Measurements from ENCODE around the gene USP5.
"Not testable (repeated sequence)": the region's sequence is repeated elsewhere in the genome, so short reads cannot be mapped to it uniquely, and the experiment has no call there.

Gene USP5

DNA sequence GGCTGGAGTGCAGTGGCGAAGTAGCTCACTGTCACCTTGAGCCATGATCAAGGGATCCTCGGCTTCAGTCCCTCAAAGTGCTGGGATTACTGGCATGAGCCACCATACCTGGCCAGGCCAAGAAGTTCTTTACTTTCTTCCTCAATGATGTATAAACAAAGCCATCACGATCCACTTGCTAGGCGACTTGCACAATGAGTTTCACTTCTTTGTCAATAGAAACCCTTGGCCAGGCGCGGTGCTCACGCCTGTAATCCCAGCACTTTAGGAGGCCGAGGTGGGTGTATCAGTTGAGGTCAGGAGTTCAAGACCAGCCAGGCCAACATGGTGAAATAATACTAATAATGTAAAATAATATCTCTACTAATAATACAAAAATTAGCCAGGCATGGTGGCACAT lies 35.5 kb downstream of the USP5 start:
- TF ChIP-seq, protein P1, sequence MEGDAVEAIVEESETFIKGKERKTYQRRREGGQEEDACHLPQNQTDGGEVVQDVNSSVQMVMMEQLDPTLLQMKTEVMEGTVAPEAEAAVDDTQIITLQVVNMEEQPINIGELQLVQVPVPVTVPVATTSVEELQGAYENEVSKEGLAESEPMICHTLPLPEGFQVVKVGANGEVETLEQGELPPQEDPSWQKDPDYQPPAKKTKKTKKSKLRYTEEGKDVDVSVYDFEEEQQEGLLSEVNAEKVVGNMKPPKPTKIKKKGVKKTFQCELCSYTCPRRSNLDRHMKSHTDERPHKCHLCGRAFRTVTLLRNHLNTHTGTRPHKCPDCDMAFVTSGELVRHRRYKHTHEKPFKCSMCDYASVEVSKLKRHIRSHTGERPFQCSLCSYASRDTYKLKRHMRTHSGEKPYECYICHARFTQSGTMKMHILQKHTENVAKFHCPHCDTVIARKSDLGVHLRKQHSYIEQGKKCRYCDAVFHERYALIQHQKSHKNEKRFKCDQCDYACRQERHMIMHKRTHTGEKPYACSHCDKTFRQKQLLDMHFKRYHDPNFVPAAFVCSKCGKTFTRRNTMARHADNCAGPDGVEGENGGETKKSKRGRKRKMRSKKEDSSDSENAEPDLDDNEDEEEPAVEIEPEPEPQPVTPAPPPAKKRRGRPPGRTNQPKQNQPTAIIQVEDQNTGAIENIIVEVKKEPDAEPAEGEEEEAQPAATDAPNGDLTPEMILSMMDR (IDR thresholded peaks at IDR 0.05; ENCODE audit: low read depth, low read length, missing control alignments) = no peak
- no peak for DNase-seq (ENCODE audit: extremely low read depth, low read depth)
- no peak overlapping the region for H3K4me3 ChIP-seq (replicated peaks; ENCODE audit: low read depth, low read length)

DNA sequence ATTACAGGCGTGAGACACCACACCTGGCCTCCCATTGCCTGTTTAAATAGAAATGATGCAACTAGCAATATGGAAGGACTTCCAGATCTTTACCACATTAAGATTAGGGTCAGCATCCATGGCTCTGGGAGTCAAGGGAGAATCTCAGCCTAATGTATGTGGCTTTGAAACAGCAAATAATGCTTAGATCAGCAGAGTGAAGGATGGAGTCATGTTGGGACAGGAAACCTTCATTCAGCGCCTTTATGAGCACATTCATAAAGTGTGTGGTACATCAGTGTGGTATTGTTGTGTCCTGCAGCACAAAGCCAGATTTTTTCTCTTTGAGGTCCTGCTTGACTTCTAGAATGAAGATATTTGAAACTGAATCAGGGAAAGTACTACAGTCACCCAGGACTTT lies 36.4 kb downstream of the USP5 start:
- no peak overlapping the region for H3K4me3 ChIP-seq (replicated peaks; ENCODE audit: low read depth, low read length)
- TF ChIP-seq, protein P1 (IDR thresholded peaks at IDR 0.05; ENCODE audit: low read depth, low read length, missing control alignments) = no peak
- DNase-seq (ENCODE audit: extremely low read depth, low read depth) = no peak

DNA sequence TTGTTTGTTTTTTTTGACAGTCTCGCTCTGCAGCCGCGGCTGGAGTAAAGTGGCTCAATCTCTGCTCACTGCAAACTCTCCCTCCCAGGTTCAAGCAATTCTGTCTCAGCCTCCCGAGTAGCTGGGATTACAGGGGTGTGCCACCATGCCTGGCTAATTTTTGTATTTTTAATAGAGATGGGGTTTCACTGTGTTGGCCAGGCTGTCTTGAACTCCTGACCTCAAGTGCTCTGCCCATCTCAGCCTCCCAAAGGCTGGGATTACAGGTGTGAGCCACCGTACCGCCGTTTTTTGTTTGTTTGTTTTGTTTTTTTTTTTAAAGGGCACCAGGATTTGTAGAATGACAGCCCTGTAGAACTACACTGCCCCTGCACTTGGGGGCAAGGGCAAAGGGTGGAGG lies 36.8 kb downstream of the USP5 start:
- not testable (repeated sequence) for DNase-seq (ENCODE audit: extremely low read depth, low read depth); H3K4me3 ChIP-seq (replicated peaks; ENCODE audit: low read depth, low read length)

DNA sequence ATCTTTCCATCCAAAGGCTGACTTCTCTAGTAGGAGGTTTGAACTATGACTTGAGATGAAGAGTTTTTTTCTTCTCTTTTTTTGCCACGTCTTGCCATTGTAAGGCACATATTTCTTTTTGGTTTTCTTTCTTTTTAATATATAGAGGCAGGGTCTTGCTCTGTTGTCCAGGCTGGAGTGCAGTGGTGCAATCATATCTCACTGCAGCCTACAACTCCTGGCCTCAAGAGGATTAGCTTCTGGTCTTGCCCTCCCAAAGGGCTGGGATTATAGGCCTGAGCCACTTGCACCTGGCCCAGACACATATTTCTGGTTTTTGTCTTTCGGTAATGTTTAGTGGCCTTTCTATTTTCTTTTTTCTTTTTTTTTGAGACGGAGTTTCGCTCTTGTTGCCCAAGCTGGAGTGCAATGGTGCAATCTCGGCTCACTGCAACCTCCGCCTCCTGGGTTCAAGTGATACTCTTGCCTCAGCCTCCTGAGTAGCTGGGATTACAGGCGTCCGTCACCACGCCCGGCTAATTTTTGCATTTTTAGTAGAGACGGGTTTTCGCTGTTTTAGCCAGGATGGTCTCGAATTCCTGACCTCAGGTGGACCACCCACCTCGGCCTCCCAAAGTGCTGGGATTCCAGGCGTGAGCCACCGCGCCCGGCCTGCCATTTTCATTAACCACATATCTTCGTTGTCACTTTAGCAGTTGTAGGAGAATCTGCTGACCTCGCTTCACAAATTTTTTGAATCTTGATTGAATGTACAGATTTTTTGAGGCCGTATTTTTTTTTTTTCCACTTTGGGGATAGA lies 38.0 kb downstream of the USP5 start:
- not testable (repeated sequence) for H3K4me3 ChIP-seq (replicated peaks; ENCODE audit: low read depth, low read length); DNase-seq (ENCODE audit: extremely low read depth, low read depth)

DNA sequence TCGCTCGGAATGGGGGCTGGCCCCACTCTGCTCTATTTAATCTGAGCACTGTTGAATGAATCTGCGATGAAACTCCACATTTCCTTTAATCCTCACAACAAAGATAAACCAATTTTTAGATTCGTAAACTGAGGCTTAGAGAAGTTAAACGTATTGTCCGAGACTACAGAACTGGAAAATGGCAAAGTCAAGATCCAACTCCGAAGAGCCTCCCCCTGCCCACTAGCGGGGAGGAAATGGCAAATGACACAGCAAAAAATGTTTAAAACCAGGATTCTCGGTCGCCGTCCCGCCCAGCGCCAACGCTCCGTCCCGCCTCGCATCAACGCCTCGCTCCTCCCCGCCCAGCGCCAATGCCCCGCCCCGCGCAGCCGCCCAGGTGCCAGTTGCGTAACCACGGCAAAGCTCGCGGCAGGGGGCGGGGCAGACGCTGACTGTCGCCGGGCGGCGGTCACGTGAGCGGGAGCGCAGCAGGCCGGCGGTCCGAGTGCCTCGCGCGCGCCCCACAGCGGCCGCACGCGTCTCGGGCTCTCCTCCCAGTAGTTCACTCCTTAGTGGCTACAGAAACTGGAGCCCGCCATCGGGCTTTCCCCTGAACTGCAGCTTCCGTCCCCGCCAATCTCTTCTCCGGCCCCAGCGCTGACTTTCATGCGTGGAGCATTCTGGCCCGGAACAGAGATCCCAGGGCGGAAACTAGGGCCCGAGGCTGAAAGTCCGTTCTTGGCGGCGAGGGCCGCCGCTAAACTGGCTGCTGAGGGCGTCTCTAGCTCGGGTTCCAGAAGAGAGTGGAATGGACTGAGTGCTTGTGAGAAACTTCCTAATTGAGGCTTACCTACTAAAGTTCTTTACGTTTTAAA lies 39.1 kb downstream of the USP5 start:
- TF ChIP-seq, protein P1 (IDR thresholded peaks at IDR 0.05; ENCODE audit: low read depth, low read length, missing control alignments) = peak; percentile 72
- DNase-seq (ENCODE audit: extremely low read depth, low read depth) = peak; percentile 81
- peak overlapping the region; percentile 45 for H3K4me3 ChIP-seq (replicated peaks; ENCODE audit: low read depth, low read length)

DNA sequence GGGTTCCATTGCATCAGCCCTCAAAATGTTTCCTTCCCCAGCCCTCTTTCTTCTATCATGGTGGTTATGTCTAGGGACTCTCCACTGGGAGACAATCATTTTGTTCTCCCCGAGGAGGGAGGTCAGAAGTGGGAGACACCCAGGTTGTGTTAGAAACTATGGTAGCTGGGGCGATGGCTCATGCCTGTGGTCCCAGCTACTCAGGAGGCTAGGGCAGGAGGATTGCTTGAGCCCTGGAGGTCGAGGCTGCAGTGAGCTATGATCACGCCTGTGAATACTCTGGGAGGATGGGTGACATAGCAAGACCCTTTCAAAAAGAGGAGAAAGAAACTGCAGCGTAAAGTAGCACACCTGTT lies 39.7 kb downstream of the USP5 start:
- no peak for DNase-seq (ENCODE audit: extremely low read depth, low read depth)
- TF ChIP-seq, protein P1 (IDR thresholded peaks at IDR 0.05; ENCODE audit: low read depth, low read length, missing control alignments) = no peak
- peak overlapping the region; percentile 45 for H3K4me3 ChIP-seq (replicated peaks; ENCODE audit: low read depth, low read length)

DNA sequence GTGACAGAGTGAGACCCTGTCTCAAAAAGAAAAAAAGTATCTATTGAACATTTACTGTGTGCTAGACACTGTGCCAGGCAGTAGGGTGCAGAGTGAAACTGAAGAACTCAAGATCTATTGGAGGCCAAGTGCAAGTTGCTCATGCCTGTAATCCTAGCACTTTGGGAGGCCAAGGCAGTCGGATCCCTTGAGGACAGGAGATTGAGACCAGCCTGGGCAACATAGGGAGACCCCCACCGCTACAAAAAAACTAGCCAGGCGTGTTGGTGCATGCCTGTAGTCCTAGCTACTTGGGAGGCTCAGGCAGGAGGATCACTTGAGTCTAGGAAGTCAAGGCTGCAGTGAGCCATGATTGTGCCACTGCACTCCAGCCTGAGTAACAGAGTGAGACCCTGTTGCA lies 40.7 kb downstream of the USP5 start:
- DNase-seq (ENCODE audit: extremely low read depth, low read depth); H3K4me3 ChIP-seq (replicated peaks; ENCODE audit: low read depth, low read length): not testable (repeated sequence)

DNA sequence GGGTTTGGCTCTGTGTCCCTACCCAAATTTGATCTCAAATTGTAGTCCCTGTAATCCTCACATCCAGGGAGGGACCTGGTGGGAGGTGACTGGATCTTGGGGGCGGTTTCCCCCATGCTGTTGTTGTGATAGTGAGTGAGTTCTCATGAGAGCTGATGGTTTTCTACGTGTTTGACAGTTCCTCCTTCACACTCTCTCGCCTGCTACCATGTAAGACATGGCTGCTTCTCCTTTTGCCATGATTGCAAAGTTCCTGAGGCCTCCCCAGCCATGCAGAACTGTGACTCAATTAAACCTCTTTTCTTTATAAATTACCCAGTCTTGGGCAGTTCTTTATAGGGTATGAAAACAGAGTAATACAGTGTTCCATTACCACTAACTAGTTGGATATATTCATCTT lies 42.4 kb downstream of the USP5 start:
- DNase-seq (ENCODE audit: extremely low read depth, low read depth) = no peak
- H3K4me3 ChIP-seq (replicated peaks; ENCODE audit: low read depth, low read length) = no peak overlapping the region
- TF ChIP-seq, protein P1 (IDR thresholded peaks at IDR 0.05; ENCODE audit: low read depth, low read length, missing control alignments) = no peak

All from HFF-Myc (cell line).